ENCODE measurements around the gene PTDSS2.

DNA sequence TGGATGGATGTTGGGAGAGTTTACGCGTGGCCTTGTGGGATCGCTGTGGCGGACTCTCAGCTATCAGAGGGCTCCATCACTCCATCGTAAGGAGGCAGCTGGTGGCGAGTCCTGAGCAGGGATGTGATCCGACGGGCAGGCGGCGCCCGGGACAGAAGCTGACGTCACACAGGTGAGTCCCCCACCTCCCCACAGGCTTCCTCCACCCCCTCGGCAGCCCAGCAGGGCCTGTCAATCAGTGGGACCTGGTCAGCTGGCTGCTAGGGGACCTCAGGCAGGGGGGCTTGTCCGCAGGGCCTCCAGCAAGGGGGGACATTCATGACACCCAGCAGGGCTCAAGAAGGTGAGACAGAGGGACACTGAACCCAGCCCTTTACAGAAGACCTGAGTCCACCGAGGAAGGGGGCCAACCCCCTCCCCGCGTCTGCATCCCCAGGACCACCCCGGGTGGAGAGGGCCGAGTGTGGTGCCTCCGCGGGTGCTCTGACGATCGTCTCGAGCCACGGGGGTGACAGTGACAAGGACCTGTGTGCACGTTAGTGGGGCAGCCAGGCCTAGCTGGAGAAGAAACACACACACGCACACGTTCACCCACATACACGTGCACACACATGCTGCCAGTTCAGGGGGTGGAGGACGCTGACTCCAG is 78.2 kb downstream of the PTDSS2 start:
- TF ChIP-seq, protein P1, sequence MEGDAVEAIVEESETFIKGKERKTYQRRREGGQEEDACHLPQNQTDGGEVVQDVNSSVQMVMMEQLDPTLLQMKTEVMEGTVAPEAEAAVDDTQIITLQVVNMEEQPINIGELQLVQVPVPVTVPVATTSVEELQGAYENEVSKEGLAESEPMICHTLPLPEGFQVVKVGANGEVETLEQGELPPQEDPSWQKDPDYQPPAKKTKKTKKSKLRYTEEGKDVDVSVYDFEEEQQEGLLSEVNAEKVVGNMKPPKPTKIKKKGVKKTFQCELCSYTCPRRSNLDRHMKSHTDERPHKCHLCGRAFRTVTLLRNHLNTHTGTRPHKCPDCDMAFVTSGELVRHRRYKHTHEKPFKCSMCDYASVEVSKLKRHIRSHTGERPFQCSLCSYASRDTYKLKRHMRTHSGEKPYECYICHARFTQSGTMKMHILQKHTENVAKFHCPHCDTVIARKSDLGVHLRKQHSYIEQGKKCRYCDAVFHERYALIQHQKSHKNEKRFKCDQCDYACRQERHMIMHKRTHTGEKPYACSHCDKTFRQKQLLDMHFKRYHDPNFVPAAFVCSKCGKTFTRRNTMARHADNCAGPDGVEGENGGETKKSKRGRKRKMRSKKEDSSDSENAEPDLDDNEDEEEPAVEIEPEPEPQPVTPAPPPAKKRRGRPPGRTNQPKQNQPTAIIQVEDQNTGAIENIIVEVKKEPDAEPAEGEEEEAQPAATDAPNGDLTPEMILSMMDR (conservative IDR thresholded peaks at IDR 0.05; ENCODE audit: low read length): no peak
- no peak for TF ChIP-seq EZH2phosphoT487 (IDR thresholded peaks at IDR 0.05; ENCODE audit: borderline replicate concordance)
